Type B pancreatic cell (in vitro differentiated cells): ENCODE measurements around the gene ZSCAN21. TPM values are rescaled to one million over a fixed set of nuclear protein-coding genes. Genes with fewer than 3 reads are reported as not detected.

Experiments used
- DNase-seq: peaks from one replicate; pipeline ENCODE4 v3.0.0; 2021; ENCODE audit warnings: mixed read lengths; ENCODE audit not compliant: unreplicated experiment; ENCODE audit errors: extremely low spot score
- H3K27ac Mint-ChIP-seq: 2 replicates; pipeline ENCODE4 v1.8.0; 2021; ENCODE audit warnings: mild to moderate bottlenecking, mixed read lengths
- H3K27me3 Mint-ChIP-seq: 2 replicates; pipeline ENCODE4 v1.8.0; 2021; ENCODE audit warnings: mixed read lengths
- H3K36me3 Mint-ChIP-seq: 2 replicates; pipeline ENCODE4 v1.8.0; 2021; ENCODE audit warnings: mixed read lengths
- H3K4me1 Mint-ChIP-seq: one replicate; pipeline ENCODE4 v1.8.0; 2021; ENCODE audit warnings: mixed read lengths; ENCODE audit not compliant: unreplicated experiment
- H3K4me3 Mint-ChIP-seq: 2 replicates; pipeline ENCODE4 v1.8.0; 2021; ENCODE audit warnings: mild to moderate bottlenecking, mixed read lengths
- H3K9me3 Mint-ChIP-seq: 2 replicates; pipeline ENCODE4 v1.8.0; 2021; ENCODE audit warnings: mixed read lengths
- CTCF ChIP-seq: fragments of 200-600 bp; sonication (generic); conservative IDR thresholded peaks from 2 replicates; pipeline ENCODE4 v1.5.0; 2021; ENCODE audit warnings: antibody characterized with exemption, mild to moderate bottlenecking
- total RNA-seq: library from RNA; stranded (reverse); gene quantifications from 2 replicates; pipeline ENCODE4 v1.2.1, GENCODE V29; 2021; ENCODE audit warnings: low replicate concordance

The ZSCAN21 gene
- total RNA-seq, 1 donor from 2014 or later: 16.4 TPM

GRCh38 chr7:100069991-100070390, 20.4 kb downstream of the ZSCAN21 start:
- Mint-ChIP-seq H3K4me1 (peaks cover 7% of the 10 kb centered on the region), H3K27me3 (no peaks in the 10 kb centered on the region), H3K27ac (no peak overlapping the region), H3K4me3 (no peak overlapping the region), H3K9me3 (peaks cover 16% of the 10 kb centered on the region), H3K36me3 (peaks cover 74% of the 10 kb centered on the region)
- no peak for TF ChIP-seq CTCF
- DNase-seq: no peak

- Mint-ChIP-seq H3K36me3 (peaks cover 77% of the 10 kb centered on the region), H3K4me3 (peak overlapping the region; percentile 54)
Measured at GRCh38 chr7:100071018-100071723, 21.6 kb downstream of the ZSCAN21 start.

GRCh38 chr7:100072462-100072861, 22.9 kb downstream of the ZSCAN21 start:
- Mint-ChIP-seq H3K27ac (peak overlapping the region; percentile 44), H3K9me3 (peaks cover 26% of the 10 kb centered on the region), H3K4me1 (no peaks in the 10 kb centered on the region), H3K4me3 (no peak overlapping the region), H3K27me3 (no peaks in the 10 kb centered on the region), H3K36me3 (peaks cover 83% of the 10 kb centered on the region)
- TF ChIP-seq CTCF: no peak
- DNase-seq: no peak

More at GRCh38 chr7:100071018-100071723, 21.6 kb downstream of the ZSCAN21 start:
- H3K27ac Mint-ChIP-seq: peak overlapping the region; percentile 55
- DNase-seq: no peak
- H3K4me1 Mint-ChIP-seq: no peaks in the 10 kb centered on the region
- H3K27me3 Mint-ChIP-seq: no peaks in the 10 kb centered on the region
- H3K9me3 Mint-ChIP-seq: peaks cover 22% of the 10 kb centered on the region
- no peak for TF ChIP-seq CTCF

DNA sequence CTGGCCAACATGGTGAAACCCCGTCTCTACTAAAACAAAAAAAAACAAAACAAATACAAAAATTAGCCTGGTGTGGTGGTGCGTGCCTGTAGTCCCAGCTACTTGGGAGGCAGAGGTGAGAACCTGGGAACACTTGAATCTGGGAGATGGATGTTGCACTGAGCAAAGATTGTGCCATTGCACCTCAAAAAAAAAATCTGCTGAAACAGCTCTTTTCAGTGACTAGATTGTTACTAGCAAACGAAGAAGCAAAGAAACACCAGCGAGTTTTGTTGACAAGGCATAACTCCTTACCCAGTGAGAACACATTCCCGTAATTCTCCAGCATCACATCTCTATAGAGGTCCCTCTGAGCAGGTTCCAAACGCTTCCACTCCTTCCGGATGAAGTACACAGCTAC, 25.3 kb downstream of the ZSCAN21 start:
- Mint-ChIP-seq H3K27me3 (no peaks in the 10 kb centered on the region), H3K9me3 (peaks cover 26% of the 10 kb centered on the region), H3K36me3 (peaks cover 87% of the 10 kb centered on the region), H3K4me1 (peaks cover 9% of the 10 kb centered on the region), H3K27ac (no peak overlapping the region), H3K4me3 (no peak overlapping the region)
- TF ChIP-seq CTCF: no peak
- no peak for DNase-seq

DNA sequence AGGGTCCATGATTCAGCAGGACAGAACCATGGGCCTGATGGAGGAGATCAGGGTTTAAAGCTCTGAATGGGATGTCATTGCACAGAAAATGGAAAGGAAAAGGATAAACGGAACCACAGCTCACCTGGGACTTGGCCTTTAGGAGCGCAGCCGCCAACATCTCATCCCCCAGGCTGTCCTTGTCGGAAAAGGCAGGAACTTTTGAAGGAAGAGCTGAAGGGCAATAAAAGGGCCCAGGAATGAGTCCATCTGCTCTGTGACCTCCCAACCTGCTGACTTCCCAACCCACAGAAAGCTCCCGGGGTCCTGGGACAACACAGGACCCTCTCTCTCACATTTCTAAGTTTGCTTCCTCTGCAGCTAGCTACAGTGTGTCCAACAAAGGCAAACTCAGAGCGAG, 25.8 kb downstream of the ZSCAN21 start:
- peaks cover 26% of the 10 kb centered on the region for H3K9me3 Mint-ChIP-seq
- H3K4me1 Mint-ChIP-seq: peaks cover 9% of the 10 kb centered on the region
- no peaks in the 10 kb centered on the region for H3K27me3 Mint-ChIP-seq
- DNase-seq: no peak
- TF ChIP-seq CTCF: no peak
- no peak overlapping the region for H3K4me3 Mint-ChIP-seq
- H3K36me3 Mint-ChIP-seq: peaks cover 85% of the 10 kb centered on the region
- H3K27ac Mint-ChIP-seq: peak overlapping the region; percentile 13
